Activated T-helper 1 cell treated with anti-CD3 and anti-CD28 coated beads, Interleukin-2, amount 50 U/mL, for 16 hours (primary cell): ENCODE data around the gene ATRN.
"Not testable (repeated sequence)": the region's sequence is repeated elsewhere in the genome, so short reads cannot be mapped to it uniquely, and the experiment has no call there.

Experiments
- DNase-seq, 2 donors: peaks; one replicate each; pipeline ENCODE4 v3.0.0-alpha.2; 2020; ENCODE audit warnings: low read depth in 1 of 2, low spot score in 1 of 2

Gene ATRN

GRCh38 chr20:3470627-3471396 is at the start of gene ATRN:
ATRN (plus strand) TSS chr20:3471018; CDS start chr20:3471108, 90 bp downstream.
- DNase-seq = peak; percentile 72 to 82

GRCh38 chr20:3421985-3422384 is 48.8 kb upstream of the ATRN start:
- DNase-seq = no peak

- no peak for DNase-seq
These were observed 47.7 kb upstream of the ATRN start for GRCh38 chr20:3423126-3423525.

GRCh38 chr20:3426766-3427165 is 44.1 kb upstream of the ATRN start:
- not testable (repeated sequence) for DNase-seq

- DNase-seq = no peak
These were observed 40.3 kb upstream of the ATRN start for GRCh38 chr20:3430376-3431069.

GRCh38 chr20:3431109-3431508 is 39.7 kb upstream of the ATRN start:
- DNase-seq = no peak

GRCh38 chr20:3432844-3433243 is 38.0 kb upstream of the ATRN start:
- DNase-seq = no peak

- no peak for DNase-seq
These were observed 37.1 kb upstream of the ATRN start for GRCh38 chr20:3433744-3434143.

GRCh38 chr20:3434232-3434631 is 36.6 kb upstream of the ATRN start:
- no peak for DNase-seq

- no peak for DNase-seq
These were observed 33.8 kb upstream of the ATRN start for GRCh38 chr20:3436864-3437574.

- DNase-seq = no peak
These were observed 24.0 kb upstream of the ATRN start for GRCh38 chr20:3446779-3447178.

- no peak for DNase-seq
These were observed 23.5 kb upstream of the ATRN start for GRCh38 chr20:3447321-3447720.

- no peak for DNase-seq
These were observed 21.5 kb upstream of the ATRN start for GRCh38 chr20:3449319-3449718.

GRCh38 chr20:3452136-3452535 is 18.7 kb upstream of the ATRN start:
- DNase-seq = no peak

- DNase-seq = no peak
These were observed 18.1 kb upstream of the ATRN start for GRCh38 chr20:3452690-3453089.

GRCh38 chr20:3454831-3455230 is 16.0 kb upstream of the ATRN start:
- no peak for DNase-seq

- no peak for DNase-seq
These were observed 14.2 kb upstream of the ATRN start for GRCh38 chr20:3456648-3457047.

GRCh38 chr20:3459881-3460307 is 10.9 kb upstream of the ATRN start:
- DNase-seq = no peak

- no peak for DNase-seq
These were observed 9.5 kb upstream of the ATRN start for GRCh38 chr20:3461211-3461771.

GRCh38 chr20:3461911-3462677 is 8.7 kb upstream of the ATRN start:
- DNase-seq = no peak

GRCh38 chr20:3464166-3464565 is 6.7 kb upstream of the ATRN start:
- no peak for DNase-seq
